K562 (cell line): Measurements from ENCODE around the gene SLC24A1. TPM values are rescaled to one million over a fixed set of nuclear protein-coding genes. Genes with fewer than 3 reads are reported as not detected.
A peak's percentile ranks its signal among the peaks of the same experiment; 100 is the strongest.

Experiments used
- ATAC-seq: fragments of 200-7000 bp; cut with Tn5 transposase; 3 replicates; pipeline ENCODE4 v1.9.1; 2020; ENCODE audit warnings: moderate library complexity
- BruUV-seq: library from RNA; stranded (reverse); fragments of 400-500 nt; replicated peaks from 2 replicates; lab custom pipeline; 2021; lab: Mats Ljungman, UMichigan
- CTCF ChIA-PET: fragments of 300-600 bp; formaldehyde crosslinking; extraction: SDS; loops from one replicate; lab custom pipeline; 2021; ENCODE audit warnings: low intra/inter-chr PET ratio; lab: Yijun Ruan, JAX
- POLR2A ChIA-PET: fragments of 300-600, 350-650 bp; sonication (Branson Sonifier 250); formaldehyde crosslinking; extraction: SDS; loops from one replicate; lab custom pipeline; 2021; ENCODE audit warnings: antibody characterized with exemption, inconsistent platforms; lab: Yijun Ruan, JAX
- DNase-seq, 4 experiments: peaks; one replicate each; pipeline versions ENCODE4 v3.0.0 to v3.0.0-alpha.2; 2011 to 2018; ENCODE audit warnings: low spot score in 3 of 4, mixed read lengths in 3 of 4; ENCODE audit errors: extremely low read depth in 1 of 4
- FAIRE-seq: peaks from 2 replicates; lab custom pipeline; 2011; peaks lifted over from hg19 to GRCh38; lab: Jason Lieb, UNC
- H2AFZ ChIP-seq: 2 replicates; pipeline ENCODE4 v1.6.0; 2011; ENCODE audit warnings: low read depth, low read length, control low read depth, inconsistent platforms
- H3K27ac ChIP-seq: fragments of 200-600 bp; 3 replicates; pipeline ENCODE4 v1.8.0; 2011; ENCODE audit warnings: low read depth, mild to moderate bottlenecking, control low read depth, inconsistent platforms, low read length, moderate library complexity, mixed read lengths; ENCODE audit errors: extremely low read depth
- H3K27me3 ChIP-seq, 2 experiments: fragments of 300-600 bp in 1 of 2; 2 replicates in 1 of 2; 3 replicates in 1 of 2; pipeline versions ENCODE4 v1.6.0 to v1.8.0; 2011; ENCODE audit warnings: inconsistent platforms in 2 of 2, low read length in 2 of 2, mild to moderate bottlenecking in 1 of 2, mixed read lengths in 1 of 2, moderate library complexity in 1 of 2; ENCODE audit not compliant: control insufficient read depth in 2 of 2, insufficient read depth in 2 of 2
- H3K36me3 ChIP-seq: fragments of 300-600 bp; 3 replicates; pipeline ENCODE4 v1.8.0; 2011; ENCODE audit warnings: mild to moderate bottlenecking, low read length, inconsistent platforms; ENCODE audit not compliant: control insufficient read depth, insufficient read depth
- H3K4me1 ChIP-seq, 2 experiments: fragments of 200-600 bp in 1 of 2; replicated peaks in 1 of 2; 2 replicates in 1 of 2; 3 replicates in 1 of 2; pipeline versions ENCODE4 v1.5.1 to v1.8.0; 2011; ENCODE audit warnings: inconsistent platforms in 2 of 2, low read length in 2 of 2, mild to moderate bottlenecking in 1 of 2, mixed read lengths in 1 of 2, moderate library complexity in 1 of 2; ENCODE audit not compliant: control insufficient read depth in 2 of 2, insufficient read depth in 2 of 2
- H3K4me2 ChIP-seq: 2 replicates; pipeline ENCODE4 v1.6.1; 2011; ENCODE audit warnings: low read length, control low read depth, inconsistent platforms, mixed read lengths; ENCODE audit not compliant: insufficient read depth
- H3K4me3 ChIP-seq: fragments of 200-600 bp; sonication (generic), shearing (Covaris generic); 2 replicates; pipeline ENCODE4 v1.5.1; 2016; ENCODE audit warnings: control low read depth, inconsistent platforms
- H3K79me2 ChIP-seq: fragments of 200-600 bp; 3 replicates; pipeline ENCODE4 v1.8.0; 2011; ENCODE audit warnings: low read length, inconsistent platforms; ENCODE audit not compliant: control insufficient read depth, insufficient read depth
- H3K9ac ChIP-seq, 2 experiments: 2 replicates each; pipeline versions ENCODE4 v1.6.0 to v1.6.1; 2011; ENCODE audit warnings: low read depth in 2 of 2, low read length in 2 of 2, control low read depth in 1 of 2, inconsistent platforms in 1 of 2, mild to moderate bottlenecking in 1 of 2, mixed read lengths in 1 of 2; ENCODE audit not compliant: insufficient read depth in 1 of 2
- H3K9me1 ChIP-seq: one replicate; pipeline ENCODE4 v1.6.0; 2011; ENCODE audit warnings: inconsistent platforms, mild to moderate bottlenecking, low read length, moderate library complexity; ENCODE audit not compliant: control insufficient read depth, insufficient read depth
- H3K9me3 ChIP-seq: replicated peaks from 2 replicates; pipeline ENCODE4 v1.5.1; 2011; ENCODE audit warnings: low read depth, low read length, inconsistent platforms; ENCODE audit not compliant: control insufficient read depth, insufficient read depth
- H4K20me1 ChIP-seq: replicated peaks from 2 replicates; pipeline ENCODE4 v1.6.1; 2011; ENCODE audit warnings: low read length, inconsistent platforms, mixed read lengths; ENCODE audit not compliant: control insufficient read depth, insufficient read depth
- BHLHE40 ChIP-seq: IDR thresholded peaks from 2 replicates; pipeline ENCODE4 v1.6.1; 2011; ENCODE audit warnings: low read length, improper control_type of control experiment
- FOXA1 ChIP-seq: fragments of 450-650 bp; IDR thresholded peaks from 2 replicates; pipeline ENCODE4 v1.6.1; 2016; ENCODE audit warnings: mild to moderate bottlenecking, borderline replicate concordance
- KLF16 ChIP-seq: IDR thresholded peaks from 2 replicates; pipeline ENCODE4 v1.6.1; 2016; ENCODE audit warnings: antibody characterized with exemption
- LEF1 ChIP-seq: fragments of 450-650 bp; IDR thresholded peaks from 2 replicates; pipeline ENCODE4 v1.6.1; 2016; ENCODE audit warnings: mild to moderate bottlenecking
- MEIS2 ChIP-seq: fragments of 450-650 bp; IDR thresholded peaks from 2 replicates; pipeline ENCODE4 v1.6.1; 2014; ENCODE audit warnings: mild to moderate bottlenecking; ENCODE audit not compliant: partially characterized antibody
- SIN3A ChIP-seq, 2 experiments: fragments of 150-350 bp in 1 of 2; IDR thresholded peaks; 2 replicates each; pipeline ENCODE4 v1.6.1; 2011 to 2016; ENCODE audit warnings: borderline replicate concordance in 2 of 2, low read depth in 2 of 2, low read length in 2 of 2, mild to moderate bottlenecking in 2 of 2, moderate library complexity in 2 of 2; ENCODE audit not compliant: control insufficient read depth in 1 of 2
- SREBF2 ChIP-seq: sonication (generic); formaldehyde crosslinking; IDR thresholded peaks from 2 replicates; pipeline ENCODE4 v1.4.0; 2020; ENCODE audit warnings: mild to moderate bottlenecking, missing genetic modification reagents
- TAF7 ChIP-seq: fragments of 450-650 bp; IDR thresholded peaks from 2 replicates; pipeline ENCODE4 v1.6.1; 2016; ENCODE audit warnings: missing genetic modification characterization, missing compliant biosample characterization
- TCF3 ChIP-seq: sonication (generic); formaldehyde crosslinking; IDR thresholded peaks from 2 replicates; pipeline ENCODE4 v1.4.0; 2020; ENCODE audit warnings: mild to moderate bottlenecking, missing genetic modification reagents
- ZNF253 ChIP-seq: fragments of 250-450 bp; sonication (Bioruptor Pico); conservative IDR thresholded peaks from 2 replicates; pipeline ENCODE4 v1.6.1; 2021; ENCODE audit warnings: mild to moderate bottlenecking
- WGBS: fragments of 100-300 bp; shearing (Covaris generic); methylation state at CpG from one replicate; pipeline ENCODE4 v1.1.6; 2016; ENCODE audit warnings: low coverage, mixed read lengths; ENCODE audit not compliant: insufficient coverage; ENCODE audit errors: missing lambda C conversion rate; 5-methylcytosine and 5-hydroxymethylcytosine counted together
- in situ Hi-C: fragments of 300-500 bp; cut with MboI; formaldehyde crosslinking; loops from 4 replicates; pipeline ENCODE4 v1.15.0; 2018; ENCODE audit warnings: inconsistent platforms, mixed read lengths
- intact Hi-C: fragments of 100-400 bp; cut with micrococcal nuclease; formaldehyde crosslinking; loops from 2 replicates; pipeline ENCODE4 v1.14.2; 2022
- polyA plus RNA-seq, 8 experiments: library from polyadenylated mRNA; depleted of rRNA in 4 of 8; stranded (reverse) in 5 of 8; unstranded in 3 of 8; fragments of >200 nt; fragmentation: Nextera tagmentation in 2 of 8; fragmentation: Illumina TruSeq in 1 of 8; extraction: Ambion mirVana in 2 of 8; extraction: Trizol in 1 of 8; gene quantifications; 2 replicates each; pipeline versions ENCODE4 v1.2.1 to v1.2.3, GENCODE V29; 2011 to 2014; ENCODE audit warnings: inconsistent platforms in 1 of 8, missing spikeins in 1 of 8
- total RNA-seq, 7 experiments: library from RNA; depleted of rRNA in 6 of 7; stranded (reverse); fragments of >200 nt in 6 of 7; fragmentation: Illumina TruSeq in 2 of 7; extraction: Trizol in 2 of 7; gene quantifications; 2 replicates each; pipeline versions ENCODE4 v1.2.1 to v1.2.3, GENCODE V29; 2011 to 2021; ENCODE audit warnings: low replicate concordance in 1 of 7
- TF ChIP-seq, protein P1 (sequence below): sonication (generic); formaldehyde crosslinking; IDR thresholded peaks from 2 replicates; pipeline ENCODE4 v1.8.0; 2022; ENCODE audit warnings: mild to moderate bottlenecking, missing genetic modification reagents, borderline replicate concordance
- TF ChIP-seq, protein P2 (sequence below): sonication (generic); formaldehyde crosslinking; IDR thresholded peaks from 2 replicates; pipeline ENCODE4 v1.9.0; 2022; ENCODE audit warnings: mild to moderate bottlenecking, missing genetic modification reagents

SLC24A1 gene
- total and polyA plus RNA-seq, 9 of the 15 experiments (the other 6 are each of a cell fraction or from before 2014, with no cell fraction given), result 3.1 to 8.2 (median 5.5) TPM

DNA sequence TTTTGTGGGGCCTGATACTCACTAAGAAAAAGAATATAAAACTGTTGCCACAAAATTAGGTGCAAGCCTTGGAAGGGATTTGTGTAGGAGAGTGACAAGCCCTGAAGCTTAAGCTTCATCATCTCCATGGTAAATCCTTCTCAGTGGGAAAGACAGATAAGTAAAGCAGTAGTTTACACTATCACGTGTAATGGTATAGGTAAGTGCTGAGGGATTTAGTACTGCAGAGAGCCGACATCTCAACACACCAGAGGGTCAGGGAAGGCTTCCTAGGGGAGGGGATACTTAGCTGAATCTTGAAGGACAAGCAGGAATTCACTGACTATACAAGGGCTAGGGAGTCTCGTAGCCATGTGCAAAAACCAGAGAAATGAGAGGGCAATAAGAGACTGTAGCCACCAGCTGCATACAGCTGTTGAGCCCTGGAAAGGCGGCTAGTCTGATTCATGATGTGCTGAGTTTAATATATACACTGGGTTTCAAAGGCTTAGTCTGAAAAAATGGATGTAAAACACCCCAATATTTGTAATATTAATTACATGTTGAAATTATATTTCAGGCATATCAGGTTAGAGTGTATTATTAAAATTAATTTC, 11.1 kb downstream of the SLC24A1 start:
- in situ Hi-C loops (loop anchor here (25.0 kb wide), 1 partner anchor 229 kb away; the partner anchor contains the start of gene RAB11A), intact Hi-C loops (loop anchor here (10.0 kb wide), 1 partner anchor 318 kb away; no protein-coding TSS in a partner anchor)
- H3K79me2 ChIP-seq, result no peaks in the 10 kb centered on the region
- H4K20me1 ChIP-seq, result no peaks in the 10 kb centered on the region
- FAIRE-seq (no peak), DNase-seq (no peak), ATAC-seq (peak; percentile 70)
- CTCF ChIA-PET, result no interaction called here
- H2AFZ ChIP-seq, result no peak overlapping the region
- H3K9me3 ChIP-seq, result no peaks in the 10 kb centered on the region
- H3K27me3 ChIP-seq, result no peaks in the 10 kb centered on the region
- H3K9me1 ChIP-seq, result no peaks in the 10 kb centered on the region
- 29% methylated on average over 4 of the region's 4 CpGs for WGBS
- H3K4me3 ChIP-seq, result no peak overlapping the region
- no TSS peak for BruUV-seq
- TF ChIP-seq LEF1 (no peak), MEIS2 (peak; percentile 73), SIN3A (IDR thresholded peaks at IDR 0.05; ENCODE audit: borderline replicate concordance in 2 of 2, control insufficient read depth in 1 of 2, low read depth in 2 of 2, low read length in 2 of 2) (no peak), SREBF2 (CRISPR knock-in tag) (no peak), ZNF253 (CRISPR knock-in tag) (no peak), TCF3 (CRISPR knock-in tag) (0 out of 2 replicates have a peak, but pooled peaks have one; percentile 7), KLF16 (no peak), FOXA1 (no peak), BHLHE40 (0 out of 2 replicates have a peak, but pooled peaks have one; percentile 16), TAF7 (tag) (no peak)
- TF ChIP-seq, protein P1, sequence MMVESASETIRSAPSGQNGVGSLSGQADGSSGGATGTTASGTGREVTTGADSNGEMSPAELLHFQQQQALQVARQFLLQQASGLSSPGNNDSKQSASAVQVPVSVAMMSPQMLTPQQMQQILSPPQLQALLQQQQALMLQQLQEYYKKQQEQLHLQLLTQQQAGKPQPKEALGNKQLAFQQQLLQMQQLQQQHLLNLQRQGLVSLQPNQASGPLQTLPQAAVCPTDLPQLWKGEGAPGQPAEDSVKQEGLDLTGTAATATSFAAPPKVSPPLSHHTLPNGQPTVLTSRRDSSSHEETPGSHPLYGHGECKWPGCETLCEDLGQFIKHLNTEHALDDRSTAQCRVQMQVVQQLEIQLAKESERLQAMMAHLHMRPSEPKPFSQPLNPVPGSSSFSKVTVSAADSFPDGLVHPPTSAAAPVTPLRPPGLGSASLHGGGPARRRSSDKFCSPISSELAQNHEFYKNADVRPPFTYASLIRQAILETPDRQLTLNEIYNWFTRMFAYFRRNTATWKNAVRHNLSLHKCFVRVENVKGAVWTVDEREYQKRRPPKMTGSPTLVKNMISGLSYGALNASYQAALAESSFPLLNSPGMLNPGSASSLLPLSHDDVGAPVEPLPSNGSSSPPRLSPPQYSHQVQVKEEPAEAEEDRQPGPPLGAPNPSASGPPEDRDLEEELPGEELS (CRISPR knock-in tag), result no peak
- TF ChIP-seq, protein P2, sequence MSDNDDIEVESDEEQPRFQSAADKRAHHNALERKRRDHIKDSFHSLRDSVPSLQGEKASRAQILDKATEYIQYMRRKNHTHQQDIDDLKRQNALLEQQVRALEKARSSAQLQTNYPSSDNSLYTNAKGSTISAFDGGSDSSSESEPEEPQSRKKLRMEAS (CRISPR knock-in tag), result no peak
- H3K4me1 ChIP-seq, result peaks cover 0 to under 1% of the 10 kb centered on the region in 2 experiments; a peak in 2 of 5 replicates
- no peak overlapping the region for H3K27ac ChIP-seq
- H3K9ac ChIP-seq, result no peak overlapping the region
- POLR2A ChIA-PET, result interaction anchor here (1.0 kb wide), 1 partner anchor 10 kb away, joined by 4 read pairs; no protein-coding TSS in a partner anchor
- no peak overlapping the region for H3K4me2 ChIP-seq
- H3K36me3 ChIP-seq, result no peaks in the 10 kb centered on the region
